ENCODE data around the gene DNAJB8. TPM values are rescaled to one million over a fixed set of nuclear protein-coding genes. Genes with fewer than 3 reads are reported as not detected.

Gene DNAJB8
- total RNA-seq, 1 donor from 2014 or later: not detected

DNA sequence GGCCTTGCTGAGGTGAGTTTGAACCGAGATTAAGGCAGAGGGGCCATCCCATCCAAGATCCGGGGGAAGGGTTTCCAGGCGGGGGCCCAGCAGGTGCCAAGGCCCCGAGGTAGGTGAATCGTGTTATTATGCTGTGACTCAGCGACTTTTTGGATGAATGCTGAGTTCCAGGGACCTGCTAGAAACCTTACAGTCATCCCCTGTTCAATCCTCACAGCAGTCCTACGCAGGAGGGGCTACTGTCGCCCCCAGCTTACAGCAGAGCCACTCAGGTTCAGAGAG is 40.9 kb downstream of the DNAJB8 start:
- Mint-ChIP-seq H3K9me3 (ENCODE audit: unreplicated experiment) (peaks cover 6% of the 10 kb centered on the region), H3K27me3 (ENCODE audit: unreplicated experiment) (peaks cover 2% of the 10 kb centered on the region), H3K36me3 (ENCODE audit: unreplicated experiment) (no peaks in the 10 kb centered on the region), H3K27ac (ENCODE audit: unreplicated experiment) (no peak overlapping the region), H3K4me3 (ENCODE audit: unreplicated experiment) (no peak overlapping the region), H3K4me1 (ENCODE audit: low read depth, unreplicated experiment) (peaks cover 12% of the 10 kb centered on the region)
- TF ChIP-seq, protein P1, sequence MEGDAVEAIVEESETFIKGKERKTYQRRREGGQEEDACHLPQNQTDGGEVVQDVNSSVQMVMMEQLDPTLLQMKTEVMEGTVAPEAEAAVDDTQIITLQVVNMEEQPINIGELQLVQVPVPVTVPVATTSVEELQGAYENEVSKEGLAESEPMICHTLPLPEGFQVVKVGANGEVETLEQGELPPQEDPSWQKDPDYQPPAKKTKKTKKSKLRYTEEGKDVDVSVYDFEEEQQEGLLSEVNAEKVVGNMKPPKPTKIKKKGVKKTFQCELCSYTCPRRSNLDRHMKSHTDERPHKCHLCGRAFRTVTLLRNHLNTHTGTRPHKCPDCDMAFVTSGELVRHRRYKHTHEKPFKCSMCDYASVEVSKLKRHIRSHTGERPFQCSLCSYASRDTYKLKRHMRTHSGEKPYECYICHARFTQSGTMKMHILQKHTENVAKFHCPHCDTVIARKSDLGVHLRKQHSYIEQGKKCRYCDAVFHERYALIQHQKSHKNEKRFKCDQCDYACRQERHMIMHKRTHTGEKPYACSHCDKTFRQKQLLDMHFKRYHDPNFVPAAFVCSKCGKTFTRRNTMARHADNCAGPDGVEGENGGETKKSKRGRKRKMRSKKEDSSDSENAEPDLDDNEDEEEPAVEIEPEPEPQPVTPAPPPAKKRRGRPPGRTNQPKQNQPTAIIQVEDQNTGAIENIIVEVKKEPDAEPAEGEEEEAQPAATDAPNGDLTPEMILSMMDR (IDR thresholded peaks at IDR 0.05; ENCODE audit: partially characterized antibody, unreplicated experiment): no peak
- DNase-seq: no peak

DNA sequence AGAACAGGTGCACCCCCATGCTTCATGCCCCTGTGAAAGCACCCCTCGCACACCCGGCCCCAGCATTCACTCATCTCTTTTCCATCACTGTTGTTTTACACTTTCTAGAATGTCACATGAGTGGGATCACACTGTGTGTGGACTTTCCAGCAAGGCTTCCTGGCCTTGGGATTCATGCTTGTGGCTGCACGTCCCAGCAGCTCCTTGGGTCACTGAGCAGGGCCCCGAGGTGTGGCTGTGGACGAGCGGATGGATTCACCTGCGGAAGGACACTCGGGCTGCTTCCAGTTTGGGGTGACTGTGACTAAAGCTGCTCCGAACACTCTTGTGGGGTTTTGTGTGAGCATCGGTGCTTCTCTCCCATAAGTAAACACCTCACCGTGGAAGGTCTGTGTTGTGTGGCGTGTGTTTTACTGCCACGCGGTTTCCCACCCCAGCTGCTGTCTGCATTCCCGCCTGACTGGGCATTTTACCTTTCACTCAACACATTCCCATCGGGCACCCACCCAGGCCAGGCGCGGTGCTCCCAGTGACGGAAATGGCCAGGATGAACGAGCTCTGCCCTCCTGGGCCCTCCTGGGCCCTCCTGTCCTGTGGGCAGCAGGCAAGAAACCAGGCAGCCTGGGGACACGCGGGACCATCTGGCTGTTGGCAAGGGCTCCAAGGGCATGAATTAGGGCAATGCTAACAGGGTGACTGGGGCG is 41.4 kb downstream of the DNAJB8 start:
- H3K27ac Mint-ChIP-seq (ENCODE audit: unreplicated experiment): no peak overlapping the region
- H3K4me1 Mint-ChIP-seq (ENCODE audit: low read depth, unreplicated experiment): peaks cover 12% of the 10 kb centered on the region
- TF ChIP-seq, protein P1 (IDR thresholded peaks at IDR 0.05; ENCODE audit: partially characterized antibody, unreplicated experiment): no peak
- no peak overlapping the region for H3K4me3 Mint-ChIP-seq (ENCODE audit: unreplicated experiment)
- no peaks in the 10 kb centered on the region for H3K36me3 Mint-ChIP-seq (ENCODE audit: unreplicated experiment)
- peak; percentile 12 for DNase-seq
- peaks cover 4% of the 10 kb centered on the region for H3K9me3 Mint-ChIP-seq (ENCODE audit: unreplicated experiment)
- H3K27me3 Mint-ChIP-seq (ENCODE audit: unreplicated experiment): peaks cover 2% of the 10 kb centered on the region

DNA sequence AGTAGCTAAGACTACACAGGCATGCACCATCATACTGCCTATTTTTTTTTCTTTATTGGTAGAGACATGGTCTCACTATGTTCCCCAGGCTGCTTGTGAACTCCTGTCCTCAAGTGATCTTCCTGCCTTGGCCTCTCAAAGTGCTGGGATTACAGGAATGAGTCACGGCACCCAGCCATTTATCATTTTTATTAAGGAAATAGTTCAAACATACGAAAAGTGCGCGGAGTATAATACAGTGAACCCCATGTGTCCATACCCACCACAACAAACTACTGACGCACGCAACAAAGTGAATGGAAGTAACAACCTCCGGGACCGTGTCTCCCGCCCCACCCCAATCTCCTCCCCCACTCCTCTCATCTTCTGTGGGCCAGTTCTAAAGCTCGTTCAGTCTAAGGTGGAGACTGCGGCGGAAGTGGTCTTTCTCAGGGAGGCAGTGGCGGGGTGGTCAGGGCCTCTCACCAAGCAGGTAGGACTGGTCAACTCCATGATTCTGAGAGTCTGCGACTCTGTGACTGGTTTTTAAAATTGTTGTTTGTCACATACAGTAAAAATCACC is 42.1 kb downstream of the DNAJB8 start:
- peaks cover 2% of the 10 kb centered on the region for H3K27me3 Mint-ChIP-seq (ENCODE audit: unreplicated experiment)
- no peak overlapping the region for H3K4me3 Mint-ChIP-seq (ENCODE audit: unreplicated experiment)
- no peak for DNase-seq
- TF ChIP-seq, protein P1 (IDR thresholded peaks at IDR 0.05; ENCODE audit: partially characterized antibody, unreplicated experiment): no peak
- no peaks in the 10 kb centered on the region for H3K36me3 Mint-ChIP-seq (ENCODE audit: unreplicated experiment)
- H3K27ac Mint-ChIP-seq (ENCODE audit: unreplicated experiment): no peak overlapping the region
- H3K4me1 Mint-ChIP-seq (ENCODE audit: low read depth, unreplicated experiment): peaks cover 12% of the 10 kb centered on the region
- H3K9me3 Mint-ChIP-seq (ENCODE audit: unreplicated experiment): peaks cover 7% of the 10 kb centered on the region

DNA sequence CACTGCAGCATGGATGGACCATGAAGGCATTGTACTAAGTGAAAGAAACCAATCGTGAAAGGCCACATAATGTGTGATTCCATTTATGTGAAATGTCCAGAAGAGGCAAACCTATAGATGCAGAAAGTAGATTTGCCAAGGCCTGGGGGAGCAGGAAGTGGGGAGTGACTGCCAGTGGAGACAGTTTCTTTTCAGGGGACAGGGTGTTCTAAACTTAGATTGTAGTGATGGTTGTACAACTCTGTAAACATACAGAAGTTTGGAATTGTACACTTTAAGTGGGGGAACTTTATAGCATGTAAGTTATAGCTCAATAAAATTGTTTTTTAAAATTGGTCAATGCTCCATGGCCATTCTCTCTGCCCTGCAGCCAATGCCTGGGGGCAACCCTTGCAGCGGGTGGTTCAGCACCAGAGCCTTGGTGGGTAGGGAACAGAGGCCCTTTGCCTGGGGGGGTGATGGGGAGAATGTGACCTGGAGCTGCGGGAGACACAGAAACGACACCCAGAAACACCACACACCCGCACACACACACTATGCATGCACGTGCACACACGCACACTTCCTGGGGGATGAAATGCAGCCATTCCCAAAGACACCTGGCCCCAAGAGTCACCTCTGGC is 43.1 kb downstream of the DNAJB8 start:
- Mint-ChIP-seq H3K4me3 (ENCODE audit: unreplicated experiment) (no peak overlapping the region), H3K36me3 (ENCODE audit: unreplicated experiment) (peaks cover 8% of the 10 kb centered on the region), H3K27ac (ENCODE audit: unreplicated experiment) (no peak overlapping the region), H3K4me1 (ENCODE audit: low read depth, unreplicated experiment) (peaks cover 11% of the 10 kb centered on the region), H3K27me3 (ENCODE audit: unreplicated experiment) (peaks cover 9% of the 10 kb centered on the region), H3K9me3 (ENCODE audit: unreplicated experiment) (peaks cover 14% of the 10 kb centered on the region)
- DNase-seq: peak; percentile 6
- TF ChIP-seq, protein P1 (IDR thresholded peaks at IDR 0.05; ENCODE audit: partially characterized antibody, unreplicated experiment): no peak
